GM19025 (cell line): ENCODE results near the gene HDAC4.
A peak's percentile ranks its signal among the peaks of the same experiment; 100 is the strongest.

Experiments
- ATAC-seq: cut with Tn5 transposase; IDR thresholded peaks from one replicate; pipeline ENCODE4 v1.9.1; 2021; ENCODE audit warnings: mild to moderate bottlenecking, low read depth, moderate library complexity; ENCODE audit not compliant: unreplicated experiment

The HDAC4 gene

GRCh38 chr2:239272626-239273025 is 128.2 kb downstream of the HDAC4 start:
- ATAC-seq = no peak

- ATAC-seq = no peak
These were observed 128.9 kb downstream of the HDAC4 start for GRCh38 chr2:239271882-239272281.

- no peak for ATAC-seq
These were observed 129.3 kb downstream of the HDAC4 start for GRCh38 chr2:239271471-239271870.

GRCh38 chr2:239269916-239270315 is 130.9 kb downstream of the HDAC4 start:
- no peak for ATAC-seq

GRCh38 chr2:239269173-239269885 is 131.5 kb downstream of the HDAC4 start:
- ATAC-seq = no peak

- ATAC-seq = no peak
These were observed 132.3 kb downstream of the HDAC4 start for GRCh38 chr2:239268549-239268948.

GRCh38 chr2:239268082-239268481 is 132.7 kb downstream of the HDAC4 start:
- ATAC-seq = no peak

GRCh38 chr2:239267288-239267951 is 133.4 kb downstream of the HDAC4 start:
- ATAC-seq = peak; percentile 89

- ATAC-seq = peak; percentile 6
These were observed 134.0 kb downstream of the HDAC4 start for GRCh38 chr2:239266779-239267287.

- ATAC-seq = no peak
These were observed 134.4 kb downstream of the HDAC4 start for GRCh38 chr2:239266434-239266766.

GRCh38 chr2:239265681-239266433 is 135.0 kb downstream of the HDAC4 start:
- ATAC-seq = no peak

GRCh38 chr2:239264838-239265651 is 135.8 kb downstream of the HDAC4 start:
- no peak for ATAC-seq

GRCh38 chr2:239264492-239264837 is 136.4 kb downstream of the HDAC4 start:
- ATAC-seq = no peak

GRCh38 chr2:239263669-239264491 is 136.9 kb downstream of the HDAC4 start:
- no peak for ATAC-seq

GRCh38 chr2:239263231-239263630 is 137.6 kb downstream of the HDAC4 start:
- no peak for ATAC-seq

- no peak for ATAC-seq
These were observed 138.2 kb downstream of the HDAC4 start for GRCh38 chr2:239262484-239263230.

GRCh38 chr2:239261796-239262483 is 138.9 kb downstream of the HDAC4 start:
- ATAC-seq = no peak

- ATAC-seq = no peak
These were observed 139.5 kb downstream of the HDAC4 start for GRCh38 chr2:239261356-239261755.
